ENCODE results near the gene C2CD2.

The C2CD2 gene

GRCh38 chr21:41914358-41914757 is 39.5 kb downstream of the C2CD2 start:
- no peak for TF ChIP-seq CTCF (IDR thresholded peaks at IDR 0.05; ENCODE audit: insufficient read depth, low read depth, low read length, missing control alignments)

GRCh38 chr21:41913230-41913629 is 40.6 kb downstream of the C2CD2 start:
- no peak for TF ChIP-seq CTCF (IDR thresholded peaks at IDR 0.05; ENCODE audit: insufficient read depth, low read depth, low read length, missing control alignments)
- no peak for DNase-seq (ENCODE audit: low read depth)
- H3K4me3 ChIP-seq (ENCODE audit: low read length), result no peak overlapping the region

More at GRCh38 chr21:41914358-41914757, 39.5 kb downstream of the C2CD2 start:
- no peak overlapping the region for H3K4me3 ChIP-seq (ENCODE audit: low read length)
- no peak for DNase-seq (ENCODE audit: low read depth)

- DNase-seq (ENCODE audit: low read depth), result no peak
- TF ChIP-seq CTCF (IDR thresholded peaks at IDR 0.05; ENCODE audit: insufficient read depth, low read depth, low read length, missing control alignments), result no peak
- H3K4me3 ChIP-seq (ENCODE audit: low read length), result no peak overlapping the region
Observed at GRCh38 chr21:41908829-41909228, 45.0 kb downstream of the C2CD2 start.

- no peak for TF ChIP-seq CTCF (IDR thresholded peaks at IDR 0.05; ENCODE audit: insufficient read depth, low read depth, low read length, missing control alignments)
- DNase-seq (ENCODE audit: low read depth), result no peak
Observed at GRCh38 chr21:41907496-41908258, 46.1 kb downstream of the C2CD2 start.

GRCh38 chr21:41906770-41907169 is 47.0 kb downstream of the C2CD2 start:
- no peak for TF ChIP-seq CTCF (IDR thresholded peaks at IDR 0.05; ENCODE audit: insufficient read depth, low read depth, low read length, missing control alignments)
- DNase-seq (ENCODE audit: low read depth), result no peak

More at GRCh38 chr21:41907496-41908258, 46.1 kb downstream of the C2CD2 start:
- no peak overlapping the region for H3K4me3 ChIP-seq (ENCODE audit: low read length)

GRCh38 chr21:41903559-41904351 is 50.1 kb downstream of the C2CD2 start:
- DNase-seq (ENCODE audit: low read depth), result no peak
- no peak overlapping the region for H3K4me3 ChIP-seq (ENCODE audit: low read length)
- TF ChIP-seq CTCF (IDR thresholded peaks at IDR 0.05; ENCODE audit: insufficient read depth, low read depth, low read length, missing control alignments), result no peak

More at GRCh38 chr21:41906770-41907169, 47.0 kb downstream of the C2CD2 start:
- H3K4me3 ChIP-seq (ENCODE audit: low read length), result no peak overlapping the region
